CD4-positive, alpha-beta T cell treated with Interleukin-15 for 1 hour (primary cell): ENCODE results near the gene MEX3A.

ENCODE experiments used
- DNase-seq: peaks from one replicate; pipeline ENCODE4 v3.0.0-alpha.2; 2020

The MEX3A gene

GRCh38 chr1:156101880-156102279 lies 19.6 kb upstream of the MEX3A start:
- DNase-seq = no peak

- DNase-seq = no peak
Observed at GRCh38 chr1:156100205-156100995, 18.1 kb upstream of the MEX3A start.

- no peak for DNase-seq
Observed at GRCh38 chr1:156099282-156099681, 17.0 kb upstream of the MEX3A start.

GRCh38 chr1:156098784-156099183 lies 16.5 kb upstream of the MEX3A start:
- no peak for DNase-seq

- DNase-seq = no peak
Observed at GRCh38 chr1:156097499-156098178, 15.4 kb upstream of the MEX3A start.

GRCh38 chr1:156096640-156097391 lies 14.6 kb upstream of the MEX3A start:
- DNase-seq = peak; percentile 97

GRCh38 chr1:156095906-156096508 lies 13.7 kb upstream of the MEX3A start:
- DNase-seq = no peak

GRCh38 chr1:156091610-156092009 lies 9.3 kb upstream of the MEX3A start:
- DNase-seq = no peak

- peak; percentile 84 for DNase-seq
Observed at GRCh38 chr1:156090840-156091188, 8.5 kb upstream of the MEX3A start.

- DNase-seq = no peak
Observed at GRCh38 chr1:156090138-156090839, 8.0 kb upstream of the MEX3A start.

- DNase-seq = no peak
Observed at GRCh38 chr1:156089704-156090103, 7.4 kb upstream of the MEX3A start.

- no peak for DNase-seq
Observed at GRCh38 chr1:156086256-156086662, 4.0 kb upstream of the MEX3A start.

- DNase-seq = no peak
Observed at GRCh38 chr1:156083800-156084790, 1.8 kb upstream of the MEX3A start.

GRCh38 chr1:156081917-156082308 lies 352 bp downstream of the MEX3A start:
- DNase-seq = no peak

- no peak for DNase-seq
Observed at GRCh38 chr1:156081180-156081916, 917 bp downstream of the MEX3A start.

GRCh38 chr1:156080863-156081179 lies 1.4 kb downstream of the MEX3A start:
- no peak for DNase-seq

GRCh38 chr1:156080241-156080862 lies 1.9 kb downstream of the MEX3A start:
- no peak for DNase-seq

GRCh38 chr1:156079762-156080161 lies 2.5 kb downstream of the MEX3A start:
- DNase-seq = no peak

- DNase-seq = no peak
Observed at GRCh38 chr1:156078728-156079127, 3.5 kb downstream of the MEX3A start.

- DNase-seq = no peak
Observed at GRCh38 chr1:156077430-156077760, 4.9 kb downstream of the MEX3A start.
